HEK293 (cell line): ENCODE results near the gene CRACDL.

Source experiments
- TCF7L2 ChIP-seq: IDR thresholded peaks from 2 replicates; pipeline ENCODE4 v1.6.1; 2011; ENCODE audit warnings: low read depth, mild to moderate bottlenecking, inconsistent platforms, low read length, moderate library complexity, borderline replicate concordance
- ZNF280D ChIP-seq: fragments of 450-650 bp; formaldehyde crosslinking; IDR thresholded peaks from 2 replicates; pipeline ENCODE4 v1.5.1; 2016; ENCODE audit warnings: missing biosample characterization, missing genetic modification characterization

- no peak for TF ChIP-seq ZNF280D (tag by site-specific recombination)
- TF ChIP-seq TCF7L2 = no peak
These were observed 4.1 kb upstream of the CRACDL start for GRCh38 chr2:98940102-98940501.
